HG02852 (cell line): ENCODE results near the gene RGS3.
"Not testable (repeated sequence)": the region's sequence is repeated elsewhere in the genome, so short reads cannot be mapped to it uniquely, and the experiment has no call there.

ENCODE experiments used
- ATAC-seq: cut with Tn5 transposase; IDR thresholded peaks from one replicate; pipeline ENCODE4 v1.9.1; 2021; ENCODE audit warnings: mild to moderate bottlenecking, moderate library complexity; ENCODE audit not compliant: unreplicated experiment

Gene RGS3

GRCh38 chr9:113543296-113543981 lies 79.9 kb downstream of the RGS3 start:
- ATAC-seq: no peak

GRCh38 chr9:113543982-113544303 lies 80.4 kb downstream of the RGS3 start:
- no peak for ATAC-seq

DNA sequence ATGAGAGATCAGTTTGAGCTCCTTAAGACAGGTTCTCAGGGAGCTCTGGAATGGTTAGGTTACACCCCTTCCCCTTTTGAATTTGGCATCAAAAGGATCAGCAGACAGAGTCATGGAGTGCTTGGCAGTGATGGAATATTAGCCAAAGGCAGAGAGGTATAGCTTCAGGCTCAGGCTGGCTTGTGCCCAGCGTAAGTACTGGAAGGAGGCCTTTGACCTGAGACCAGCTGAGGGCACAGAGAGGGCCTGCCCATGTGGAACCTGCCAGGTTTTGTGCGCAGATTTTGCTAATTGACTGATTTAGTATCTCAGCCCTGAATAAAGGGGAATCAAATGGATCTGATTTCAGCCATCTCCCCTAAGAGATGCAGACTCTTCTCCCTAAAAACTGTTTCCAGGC lies 81.5 kb downstream of the RGS3 start:
- no peak for ATAC-seq

- no peak for ATAC-seq
Measured at GRCh38 chr9:113546566-113546965, 83.0 kb downstream of the RGS3 start.

DNA sequence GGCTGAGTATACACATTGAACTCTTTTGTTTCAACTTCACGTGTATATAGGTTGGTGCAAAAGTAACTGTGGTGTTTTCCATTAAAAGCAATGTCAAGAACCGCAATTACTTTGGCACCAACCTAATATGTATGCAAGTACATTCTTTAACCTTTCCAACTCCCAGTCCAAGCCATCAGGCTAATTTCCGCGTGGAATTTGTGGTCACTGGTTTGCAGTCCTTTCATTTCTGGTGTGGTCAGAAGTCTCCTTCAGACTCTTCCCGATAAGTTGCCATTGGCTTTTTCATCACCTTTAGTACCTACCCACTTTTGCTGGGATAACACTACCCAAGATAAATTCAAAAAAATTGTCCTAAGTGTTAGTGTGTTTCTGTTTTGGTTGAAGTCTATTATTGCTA lies 84.0 kb downstream of the RGS3 start:
- no peak for ATAC-seq

DNA sequence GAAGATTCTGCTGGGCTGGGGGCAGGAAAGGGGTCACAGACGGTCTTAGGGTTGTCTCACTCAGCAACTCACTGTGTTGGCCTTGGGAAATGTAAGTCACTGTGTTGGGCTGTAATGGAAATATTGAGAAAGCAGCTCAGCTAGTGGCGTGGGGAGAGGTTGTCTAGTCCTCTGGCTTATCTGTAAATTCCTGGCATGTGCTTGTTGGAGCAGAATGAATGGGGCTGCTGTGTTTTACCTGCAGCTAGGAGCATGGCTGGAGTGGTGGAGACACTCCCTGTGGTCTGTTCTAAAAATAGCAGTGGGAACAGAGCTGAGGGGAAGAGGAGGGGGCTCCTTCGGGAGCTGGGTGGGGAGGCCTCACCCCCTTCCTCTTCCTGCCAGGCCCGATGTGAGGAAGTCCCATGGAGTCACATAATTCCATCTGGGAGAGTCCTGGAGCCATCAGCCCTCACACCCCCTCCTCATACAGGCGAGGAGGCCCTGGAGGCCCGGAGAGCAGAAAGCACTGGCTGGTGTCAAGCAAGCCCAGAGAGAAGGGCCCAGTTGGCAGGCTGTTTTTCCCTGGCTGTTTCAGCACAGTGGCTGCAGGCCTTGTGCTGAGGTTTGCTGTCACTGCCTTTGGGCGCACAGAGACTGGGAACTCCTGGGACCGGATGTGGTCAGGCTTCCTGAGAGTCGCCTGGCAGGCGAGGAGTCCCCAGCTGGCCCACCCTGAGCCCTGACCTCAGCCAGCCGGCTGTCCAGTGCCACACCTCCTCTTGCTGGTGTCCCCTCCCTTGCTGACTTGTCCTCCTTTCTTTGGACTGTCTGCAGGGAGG lies 84.9 kb downstream of the RGS3 start:
- no peak for ATAC-seq

GRCh38 chr9:113549892-113550291 lies 86.4 kb downstream of the RGS3 start:
- ATAC-seq: not testable (repeated sequence)

GRCh38 chr9:113556877-113557593 lies 93.5 kb downstream of the RGS3 start:
- no peak for ATAC-seq

GRCh38 chr9:113558632-113559502 lies 95.3 kb downstream of the RGS3 start:
- ATAC-seq: no peak

DNA sequence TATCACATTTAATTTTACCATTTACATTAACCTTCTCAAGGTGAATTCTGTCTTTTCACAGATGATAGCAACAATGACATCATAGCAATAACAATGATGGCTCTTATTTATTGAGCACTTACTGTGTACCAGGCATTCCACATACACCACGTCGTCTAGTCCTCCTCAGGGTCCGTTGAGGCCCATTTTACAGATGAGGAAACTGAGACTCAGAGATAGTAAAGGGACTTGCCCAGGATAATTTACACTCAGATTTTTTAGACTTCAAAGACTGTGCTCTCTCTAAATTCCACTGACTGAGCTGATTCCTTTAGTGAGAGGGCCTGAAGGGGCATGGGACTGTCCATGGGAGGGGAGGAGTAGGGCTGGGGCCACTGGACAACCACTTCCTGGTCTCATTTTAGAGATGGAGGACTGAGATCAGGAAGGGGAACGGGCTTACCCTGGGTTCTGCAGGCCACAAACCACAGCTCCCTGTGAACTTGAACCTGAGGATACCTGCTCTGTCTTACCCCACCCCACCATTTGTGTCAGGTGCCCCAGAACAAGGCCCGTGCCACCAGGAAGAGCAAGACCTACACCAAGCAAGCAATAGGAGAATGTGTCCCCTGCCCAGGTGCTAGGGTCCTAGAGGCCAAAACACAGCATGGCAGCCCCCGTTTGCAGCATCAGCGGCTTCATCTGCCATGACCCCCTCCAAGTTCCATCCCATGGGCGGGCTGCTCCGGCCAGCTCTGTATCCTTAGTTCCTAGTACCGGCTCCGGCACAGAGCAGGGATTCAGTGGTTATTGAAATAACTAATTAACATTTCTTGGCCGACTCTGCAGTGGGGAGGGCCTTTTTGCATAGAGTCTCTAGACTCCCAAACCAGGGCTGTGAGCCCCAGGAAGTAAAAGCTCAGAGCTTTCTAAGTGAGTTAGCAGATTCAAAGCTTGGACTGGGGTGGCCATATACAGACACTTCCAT lies 96.6 kb downstream of the RGS3 start:
- ATAC-seq: no peak

GRCh38 chr9:113562653-113563381 lies 99.3 kb downstream of the RGS3 start:
- ATAC-seq: no peak

GRCh38 chr9:113563826-113564497 lies 100.4 kb downstream of the RGS3 start:
- ATAC-seq: no peak

DNA sequence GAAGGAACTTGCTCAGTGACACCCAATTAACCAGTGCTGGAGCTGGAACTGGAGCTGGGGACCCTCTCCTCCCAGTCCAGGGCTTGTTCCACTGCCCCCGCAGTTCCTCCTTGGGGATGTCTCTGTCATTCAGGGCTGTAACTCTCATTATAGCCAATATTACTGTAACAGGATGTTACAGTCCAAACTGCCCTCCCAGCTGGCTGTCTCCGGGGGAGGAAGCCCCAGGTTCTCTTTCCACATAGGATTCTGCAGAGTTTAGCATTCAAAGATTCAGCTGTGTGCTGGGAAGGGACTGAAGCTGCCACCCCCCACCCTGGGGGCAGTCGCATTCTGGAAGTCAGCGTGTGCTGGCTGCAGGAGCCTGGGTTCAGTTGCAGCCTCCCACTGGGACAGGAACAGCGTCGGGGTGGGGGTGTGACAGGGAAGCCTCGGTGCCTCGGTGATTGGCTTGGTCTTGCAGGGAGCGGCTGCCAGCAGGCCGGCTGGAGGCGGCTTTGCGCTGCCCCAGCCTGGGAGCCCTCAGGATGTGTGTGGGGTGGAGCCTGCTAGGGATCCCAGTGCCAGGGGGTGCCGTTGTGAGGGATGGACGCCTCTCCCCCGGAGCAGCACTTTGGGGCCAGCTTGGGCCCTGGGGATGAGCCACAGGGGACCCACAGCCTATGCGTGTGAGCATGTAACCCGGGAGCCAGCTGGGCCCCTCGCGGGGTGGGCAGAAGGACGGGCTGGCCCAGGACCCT lies 101.1 kb downstream of the RGS3 start:
- ATAC-seq: no peak

- no peak for ATAC-seq
Measured at GRCh38 chr9:113566016-113566711, 102.6 kb downstream of the RGS3 start.

DNA sequence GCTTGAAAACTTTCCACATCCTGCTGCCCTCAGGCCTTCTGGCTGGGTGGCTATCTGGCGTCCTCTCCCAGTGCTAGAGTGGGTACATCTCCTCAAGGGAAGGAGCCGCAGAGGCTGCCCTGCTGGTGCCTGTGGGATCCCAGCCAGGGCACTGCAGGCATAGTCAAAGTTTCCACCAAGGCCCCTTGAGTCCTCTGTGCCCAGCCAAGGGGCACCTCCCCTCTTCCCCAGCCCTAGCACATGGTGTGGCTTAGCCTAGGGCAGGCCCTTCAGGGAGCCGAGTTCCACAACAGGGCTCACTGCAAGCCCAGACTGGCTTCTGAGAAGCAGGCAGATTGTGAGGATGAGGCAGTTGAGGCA lies 103.2 kb downstream of the RGS3 start:
- ATAC-seq: no peak

DNA sequence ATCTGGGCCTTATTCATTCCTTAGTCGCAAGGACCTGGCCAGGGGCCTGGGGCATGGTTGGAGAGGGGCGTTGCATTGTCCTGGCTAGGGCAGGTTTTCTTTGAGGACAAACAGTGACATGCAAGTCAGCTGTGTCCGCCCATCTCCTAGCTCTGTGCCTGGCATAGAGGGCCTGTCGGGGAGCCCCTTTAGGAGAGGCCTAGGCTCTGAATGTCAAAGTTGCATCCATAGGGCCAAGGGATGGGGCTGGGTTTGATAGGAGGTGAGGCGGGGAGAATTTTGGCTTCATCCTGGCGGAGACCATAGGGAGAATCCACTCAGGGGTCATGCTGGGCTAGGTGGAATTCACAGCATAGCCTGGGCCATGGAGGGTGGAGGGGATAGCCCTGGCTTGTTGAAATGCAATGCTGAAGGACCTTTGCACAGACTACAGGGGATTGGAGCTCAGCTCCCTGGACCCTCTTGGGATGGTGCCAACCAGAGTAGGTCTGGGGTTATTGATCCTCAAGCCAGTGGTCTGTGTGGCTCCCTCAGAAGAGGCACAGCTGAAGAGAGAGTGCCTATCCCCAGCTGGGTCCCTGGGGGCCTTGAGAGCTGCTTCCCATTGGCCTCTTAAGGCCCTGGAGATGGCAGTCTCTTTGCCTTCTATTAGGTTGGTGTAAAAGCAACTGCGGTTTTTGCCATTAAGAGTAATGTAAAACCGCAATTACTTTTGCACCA lies 104.0 kb downstream of the RGS3 start:
- ATAC-seq: no peak

GRCh38 chr9:113568081-113568435 lies 104.5 kb downstream of the RGS3 start:
- no peak for ATAC-seq
